Tibial nerve (tissue), 4 donors: ENCODE measurements around the gene CD82. TPM values are rescaled to one million over a fixed set of nuclear protein-coding genes. Genes with fewer than 3 reads are reported as not detected.

Experiments used
- DNase-seq, 2 donors: peaks; one replicate each; pipeline ENCODE4 v3.0.0-alpha.2; 2019; ENCODE audit warnings: low spot score in 2 of 2
- H3K27ac ChIP-seq, 4 donors: fragments of 200-600 bp; sonication (generic) in 3 of 4; one replicate each; pipeline ENCODE4 v1.5.1; 2017 to 2019; ENCODE audit warnings: mild to moderate bottlenecking in 1 of 4
- H3K27me3 ChIP-seq, 2 donors: fragments of 200-600 bp; sonication (generic) in 1 of 2; one replicate each; pipeline versions ENCODE4 v1.5.1 to v1.6.0; 2017 to 2019
- H3K36me3 ChIP-seq, 3 donors: fragments of 200-600 bp; sonication (generic); one replicate each; pipeline ENCODE4 v1.5.1; 2018 to 2019
- H3K4me1 ChIP-seq, 4 donors: fragments of 200-600 bp; sonication (generic) in 3 of 4; one replicate each; pipeline ENCODE4 v1.5.1; 2017 to 2019
- H3K4me3 ChIP-seq, 4 donors: fragments of 200-600 bp; sonication (generic) in 3 of 4; one replicate each; pipeline ENCODE4 v1.5.1; 2017 to 2019; ENCODE audit warnings: mild to moderate bottlenecking in 1 of 4, moderate library complexity in 1 of 4
- H3K9me3 ChIP-seq, 4 donors: fragments of 200-600 bp; sonication (generic) in 3 of 4; one replicate each; pipeline ENCODE4 v1.5.1; 2017 to 2019
- EP300 ChIP-seq, 2 donors: sonication (generic); formaldehyde crosslinking; IDR thresholded peaks; one replicate each; pipeline ENCODE4 v1.6.1; 2017; ENCODE audit warnings: antibody characterized with exemption in 2 of 2, mild to moderate bottlenecking in 1 of 2
- POLR2A ChIP-seq, 2 donors: fragments of 450-650 bp; IDR thresholded peaks; one replicate each; pipeline ENCODE4 v1.6.1; 2017; ENCODE audit warnings: antibody characterized with exemption in 2 of 2, mild to moderate bottlenecking in 2 of 2, moderate library complexity in 2 of 2
- WGBS, 2 donors: methylation state at CpG; one replicate each; pipeline ENCODE4 v1.1.5; 2018; 5-methylcytosine and 5-hydroxymethylcytosine counted together
- total RNA-seq, 4 donors: library from RNA; depleted of rRNA; stranded (reverse); fragments of >200 nt; gene quantifications; one replicate each; pipeline ENCODE4 v1.1.0, GENCODE V29; 2016
- TF ChIP-seq, protein P1 (sequence below), 5 experiments: fragments of 200-600 bp in 3 of 5; fragments of 450-650 bp in 2 of 5; sonication (generic) in 3 of 5; IDR thresholded peaks; one replicate each; pipeline ENCODE4 v1.5.1; 2016 to 2019; ENCODE audit warnings: antibody characterized with exemption in 5 of 5, mild to moderate bottlenecking in 3 of 5, moderate library complexity in 2 of 5

Gene CD82
- total RNA-seq, 4 donors from 2014 or later: 27.9 to 49.4 (median 43.4) TPM

DNA sequence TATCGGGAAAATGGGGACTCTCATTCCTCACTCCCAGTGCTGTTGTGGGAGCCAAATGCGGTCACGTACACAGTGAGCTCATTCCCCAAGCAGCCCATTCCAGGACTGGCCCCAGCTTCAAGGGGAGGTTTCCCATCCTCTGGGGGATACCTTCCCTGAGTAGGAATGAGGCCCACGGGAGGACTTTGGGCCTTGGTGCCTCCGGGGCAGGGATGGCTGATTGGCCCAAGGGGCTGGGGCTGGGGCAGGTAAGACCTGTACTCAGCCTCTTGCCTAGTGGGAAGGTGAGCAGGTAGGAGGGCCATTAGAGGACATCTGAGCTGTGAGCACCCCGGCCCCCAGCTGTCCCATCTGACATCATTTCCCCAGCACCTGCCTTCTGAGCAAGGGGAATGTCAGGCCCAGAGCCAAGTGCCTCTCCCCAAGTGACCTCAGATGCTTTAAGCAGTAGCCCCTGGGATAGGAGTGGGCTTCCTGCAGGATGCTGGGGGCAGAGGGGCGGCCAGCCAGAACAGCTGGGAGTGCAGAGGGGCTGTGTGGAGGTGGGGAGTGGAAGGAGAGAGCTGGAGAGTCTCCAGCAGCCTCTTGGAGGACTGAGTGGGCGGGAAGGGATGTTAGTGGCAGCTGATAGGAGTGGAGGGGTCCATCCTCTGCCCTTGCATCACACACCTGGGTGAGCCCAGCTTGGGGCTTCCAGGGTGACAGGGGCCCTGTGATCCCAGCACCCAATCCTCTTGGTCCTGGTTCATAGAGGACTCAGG is 58.4 kb downstream of the CD82 start:
- peak in 1 of 2 donors; percentile 4 for DNase-seq
- no peaks in the 10 kb centered on the region for H3K27me3 ChIP-seq
- WGBS, 2 donors: 55 to 67% methylated on average over 8 of the region's 8 CpGs
- H3K27ac ChIP-seq: no peak overlapping the region
- peaks cover 0 to 4% (median 0%) of the 10 kb centered on the region in 4 donors for H3K9me3 ChIP-seq
- TF ChIP-seq EP300 (IDR thresholded peaks at IDR 0.05) (no peak), POLR2A (IDR thresholded peaks at IDR 0.05) (no peak)
- TF ChIP-seq, protein P1, sequence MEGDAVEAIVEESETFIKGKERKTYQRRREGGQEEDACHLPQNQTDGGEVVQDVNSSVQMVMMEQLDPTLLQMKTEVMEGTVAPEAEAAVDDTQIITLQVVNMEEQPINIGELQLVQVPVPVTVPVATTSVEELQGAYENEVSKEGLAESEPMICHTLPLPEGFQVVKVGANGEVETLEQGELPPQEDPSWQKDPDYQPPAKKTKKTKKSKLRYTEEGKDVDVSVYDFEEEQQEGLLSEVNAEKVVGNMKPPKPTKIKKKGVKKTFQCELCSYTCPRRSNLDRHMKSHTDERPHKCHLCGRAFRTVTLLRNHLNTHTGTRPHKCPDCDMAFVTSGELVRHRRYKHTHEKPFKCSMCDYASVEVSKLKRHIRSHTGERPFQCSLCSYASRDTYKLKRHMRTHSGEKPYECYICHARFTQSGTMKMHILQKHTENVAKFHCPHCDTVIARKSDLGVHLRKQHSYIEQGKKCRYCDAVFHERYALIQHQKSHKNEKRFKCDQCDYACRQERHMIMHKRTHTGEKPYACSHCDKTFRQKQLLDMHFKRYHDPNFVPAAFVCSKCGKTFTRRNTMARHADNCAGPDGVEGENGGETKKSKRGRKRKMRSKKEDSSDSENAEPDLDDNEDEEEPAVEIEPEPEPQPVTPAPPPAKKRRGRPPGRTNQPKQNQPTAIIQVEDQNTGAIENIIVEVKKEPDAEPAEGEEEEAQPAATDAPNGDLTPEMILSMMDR (IDR thresholded peaks at IDR 0.05): no peak
- H3K4me1 ChIP-seq: peaks cover 0 to 34% (median 18%) of the 10 kb centered on the region in 4 donors
- peaks cover 0 to 4% (median under 1%) of the 10 kb centered on the region in 3 donors for H3K36me3 ChIP-seq
- no peak overlapping the region for H3K4me3 ChIP-seq

DNA sequence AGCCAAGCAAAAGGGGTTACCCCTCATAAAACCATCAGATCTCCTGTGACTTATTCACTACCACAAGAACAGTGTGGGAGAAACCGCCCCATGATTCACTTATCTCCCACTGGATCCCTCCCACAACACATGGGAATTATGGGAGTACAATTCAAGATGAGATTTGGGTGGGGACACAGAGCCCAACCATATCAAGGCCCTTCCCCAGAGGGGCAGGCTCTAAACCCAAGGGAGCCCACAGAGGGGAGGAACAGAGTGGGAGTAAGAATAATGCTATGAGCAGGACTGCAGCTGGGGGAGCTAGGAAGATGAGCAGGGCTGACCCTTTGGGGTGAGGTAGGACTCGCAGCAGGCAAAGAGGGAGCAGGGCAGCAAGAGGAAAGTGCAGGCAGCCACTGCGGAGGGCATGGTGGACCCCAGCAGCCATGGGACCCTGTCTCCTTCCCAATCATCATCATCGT is 59.3 kb downstream of the CD82 start:
- H3K27me3 ChIP-seq: no peaks in the 10 kb centered on the region
- 88 to 93% methylated on average over 4 of the region's 4 CpGs for WGBS, 2 donors
- no peaks in the 10 kb centered on the region for H3K36me3 ChIP-seq
- peaks cover 0 to 4% (median 0%) of the 10 kb centered on the region in 4 donors for H3K9me3 ChIP-seq
- peaks cover 0 to 41% (median 23%) of the 10 kb centered on the region in 4 donors for H3K4me1 ChIP-seq
- DNase-seq: no peak
- no peak overlapping the region for H3K27ac ChIP-seq
- TF ChIP-seq POLR2A (IDR thresholded peaks at IDR 0.05) (no peak), EP300 (IDR thresholded peaks at IDR 0.05) (no peak)
- TF ChIP-seq, protein P1 (IDR thresholded peaks at IDR 0.05): no peak
- H3K4me3 ChIP-seq: no peak overlapping the region

DNA sequence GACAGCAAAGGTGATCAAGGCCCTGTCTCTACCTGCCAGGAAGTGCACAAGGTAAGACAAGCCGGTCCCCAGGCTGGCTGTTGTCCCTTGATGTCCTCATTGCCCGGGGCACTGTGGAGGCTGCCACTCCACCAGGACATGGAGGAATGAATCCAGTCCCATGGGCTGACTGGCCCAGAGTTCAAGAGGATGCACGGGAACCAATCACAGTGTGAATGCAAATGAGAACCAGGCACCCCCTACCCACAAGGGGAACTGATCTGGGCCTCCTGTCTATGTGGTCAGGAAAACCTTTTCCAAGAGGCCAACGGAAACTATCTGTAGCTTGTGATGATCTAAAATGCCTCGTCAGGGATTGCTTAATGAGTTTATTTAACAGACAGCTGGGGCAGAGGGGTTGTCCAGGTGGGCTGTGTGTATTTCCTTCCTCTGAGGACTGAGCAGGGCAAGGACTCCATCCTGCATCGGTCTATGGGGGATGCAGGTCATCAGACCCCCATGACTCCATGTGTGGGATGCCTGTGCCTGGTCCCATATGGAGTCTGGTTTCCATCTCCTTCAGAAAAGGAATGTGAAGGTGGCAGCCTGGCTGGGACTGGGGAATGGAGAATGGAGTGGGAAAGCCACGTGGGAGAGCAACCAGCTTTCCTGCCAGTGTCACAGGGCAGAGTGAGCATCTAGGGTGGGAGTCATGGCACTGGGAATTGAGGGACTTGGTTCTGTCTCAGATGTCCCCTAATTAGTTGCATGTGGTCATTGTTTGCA is 60.5 kb downstream of the CD82 start:
- Histone ChIP-seq H3K27me3 (no peaks in the 10 kb centered on the region), H3K27ac (no peak overlapping the region), H3K36me3 (no peaks in the 10 kb centered on the region), H3K4me3 (no peak overlapping the region), H3K4me1 (peaks cover 0 to 38% (median 23%) of the 10 kb centered on the region in 4 donors), H3K9me3 (peaks cover 0 to 4% (median 0%) of the 10 kb centered on the region in 4 donors)
- DNase-seq: no peak
- TF ChIP-seq, protein P1 (IDR thresholded peaks at IDR 0.05): no peak
- TF ChIP-seq EP300 (IDR thresholded peaks at IDR 0.05) (no peak), POLR2A (IDR thresholded peaks at IDR 0.05) (no peak)
- WGBS, 2 donors: 72 to 75% methylated on average over 7 of the region's 7 CpGs

DNA sequence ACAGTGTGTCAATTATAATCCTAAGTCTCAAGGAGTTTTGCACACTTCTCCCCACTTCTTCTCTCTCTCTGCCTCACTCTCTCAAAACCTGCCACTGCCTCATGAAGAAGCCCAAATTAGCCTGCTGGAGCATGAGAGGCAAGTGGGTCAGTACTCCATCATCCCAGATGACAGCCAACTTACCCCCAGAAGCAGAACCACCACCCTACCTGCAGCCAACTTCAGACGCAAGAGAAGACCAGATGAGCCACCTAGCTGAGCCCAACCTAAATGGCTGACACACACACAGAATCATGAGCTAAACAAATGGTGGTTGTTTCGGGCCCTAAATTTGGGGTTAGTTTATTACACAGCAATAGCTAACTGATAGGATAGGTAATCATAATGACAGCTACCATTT is 61.2 kb downstream of the CD82 start:
- Histone ChIP-seq H3K9me3 (peaks cover 0 to 4% (median 0%) of the 10 kb centered on the region in 4 donors), H3K27me3 (no peaks in the 10 kb centered on the region), H3K27ac (peak overlapping the region in 1 of 4 donors; percentile 79), H3K36me3 (no peaks in the 10 kb centered on the region), H3K4me3 (no peak overlapping the region), H3K4me1 (peaks cover 0 to 31% (median 20%) of the 10 kb centered on the region in 4 donors)
- DNase-seq: no peak
- TF ChIP-seq POLR2A (IDR thresholded peaks at IDR 0.05): no peak
- TF ChIP-seq, protein P1 (IDR thresholded peaks at IDR 0.05): no peak
- no peak for TF ChIP-seq EP300 (IDR thresholded peaks at IDR 0.05)
- 100% methylated on average over 2 of the region's 2 CpGs for WGBS, 2 donors
